A549 (cell line): ENCODE results near the gene SUSD3. TPM values are rescaled to one million over a fixed set of nuclear protein-coding genes. Genes with fewer than 3 reads are reported as not detected.

ENCODE experiments used
- ATAC-seq, 2 experiments: fragments of 200-7000 bp in 1 of 2; fragments of >200 bp in 1 of 2; cut with Nextera tagmentation in 1 of 2; cut with Tn5 transposase in 1 of 2; 3 replicates each; pipeline versions ENCODE4 v1.8.0 to v1.9.1; 2018 to 2020; ENCODE audit warnings: mild to moderate bottlenecking in 1 of 2, moderate library complexity in 1 of 2
- CTCF ChIA-PET: fragments of 300-600 bp; sonication (Branson Sonifier 250); formaldehyde crosslinking; extraction: SDS; loops from one replicate; lab custom pipeline; 2021; ENCODE audit warnings: antibody characterized with exemption, inconsistent platforms; lab: Yijun Ruan, JAX
- POLR2A ChIA-PET: fragments of 350-600 bp; formaldehyde crosslinking; extraction: SDS; loops from one replicate; lab custom pipeline; 2021; ENCODE audit warnings: antibody characterized with exemption, inconsistent platforms; lab: Yijun Ruan, JAX
- DNase-seq, 2 experiments: peaks; one replicate each; pipeline versions ENCODE4 v3.0.0 to v3.0.0-alpha.2; 2011 to 2016; ENCODE audit warnings: low read depth in 1 of 2, low spot score in 1 of 2
- FAIRE-seq: peaks from 2 replicates; lab custom pipeline; 2011; peaks lifted over from hg19 to GRCh38; lab: Jason Lieb, UNC
- H3K27ac ChIP-seq, 2 experiments: fragments of >200 bp; sonication (Bioruptor Twin); formaldehyde crosslinking; 3 replicates each; pipeline ENCODE4 v1.5.1; 2016 to 2017
- H3K4me1 ChIP-seq: fragments of >200 bp; sonication (Bioruptor Twin); formaldehyde crosslinking; 3 replicates; pipeline ENCODE4 v1.6.1; 2016
- H3K4me2 ChIP-seq: fragments of >200 bp; sonication (Bioruptor Twin); formaldehyde crosslinking; 3 replicates; pipeline ENCODE4 v1.6.1; 2016
- H3K4me3 ChIP-seq: fragments of >200 bp; sonication (Bioruptor Twin); formaldehyde crosslinking; 3 replicates; pipeline ENCODE4 v1.5.1; 2016
- H3K9me3 ChIP-seq: fragments of >200 bp; sonication (Bioruptor Twin); formaldehyde crosslinking; 3 replicates; pipeline ENCODE4 v1.6.1; 2016
- CBX8 ChIP-seq: fragments of 200-600 bp; sonication (generic); IDR thresholded peaks from 2 replicates; pipeline ENCODE4 v1.6.1; 2016
- CEBPB ChIP-seq, 2 experiments: fragments of >200 bp in 1 of 2; sonication (Bioruptor Twin) in 1 of 2; formaldehyde crosslinking in 1 of 2; IDR thresholded peaks; 2 replicates each; pipeline ENCODE4 v1.6.1; 2012 to 2016
- EHF ChIP-seq: fragments of 250-450 bp; sonication (Bioruptor Pico); IDR thresholded peaks from 2 replicates; pipeline ENCODE4 v1.5.0; 2020; ENCODE audit warnings: mild to moderate bottlenecking
- ESRRA ChIP-seq: fragments of 150-350 bp; IDR thresholded peaks from 2 replicates; pipeline ENCODE4 v1.6.1; 2014; ENCODE audit warnings: mild to moderate bottlenecking, low read length, borderline replicate concordance
- FOSB ChIP-seq: fragments of 250-450 bp; sonication (Bioruptor Pico); IDR thresholded peaks from 2 replicates; pipeline ENCODE4 v1.5.0; 2020; ENCODE audit warnings: mild to moderate bottlenecking, moderate library complexity
- FOSL2 ChIP-seq, 2 experiments: fragments of 450-650 bp in 1 of 2; fragments of >200 bp in 1 of 2; sonication (Bioruptor Twin) in 1 of 2; formaldehyde crosslinking; IDR thresholded peaks; 2 replicates each; pipeline versions ENCODE4 v1.5.0 to v1.6.1; 2016 to 2020; ENCODE audit warnings: mild to moderate bottlenecking in 1 of 2, moderate library complexity in 1 of 2
- FOXS1 ChIP-seq: fragments of 250-450 bp; sonication (Bioruptor Pico); IDR thresholded peaks from 2 replicates; pipeline ENCODE4 v1.5.0; 2020; ENCODE audit warnings: mild to moderate bottlenecking, moderate library complexity
- HDAC2 ChIP-seq: fragments of 200-600 bp; sonication (generic); IDR thresholded peaks from 2 replicates; pipeline ENCODE4 v1.6.1; 2016
- HES2 ChIP-seq: fragments of >200 bp; sonication (Bioruptor Twin); formaldehyde crosslinking; IDR thresholded peaks from 2 replicates; pipeline ENCODE4 v1.6.1; 2016
- HMGXB4 ChIP-seq: fragments of 250-450 bp; sonication (Bioruptor Pico); IDR thresholded peaks from 2 replicates; pipeline ENCODE4 v1.5.0; 2021; ENCODE audit warnings: mild to moderate bottlenecking, moderate library complexity, borderline replicate concordance
- HOXA7 ChIP-seq: fragments of 250-450 bp; sonication (Bioruptor Pico); IDR thresholded peaks from 2 replicates; pipeline ENCODE4 v1.5.0; 2020; ENCODE audit warnings: mild to moderate bottlenecking, moderate library complexity
- HOXB5 ChIP-seq: fragments of 250-450 bp; sonication (Bioruptor Pico); IDR thresholded peaks from 2 replicates; pipeline ENCODE4 v1.5.0; 2020; ENCODE audit warnings: mild to moderate bottlenecking, moderate library complexity
- MAFK ChIP-seq: fragments of 450-650 bp; IDR thresholded peaks from 2 replicates; pipeline ENCODE4 v1.6.1; 2014; ENCODE audit not compliant: partially characterized antibody
- MAZ ChIP-seq: fragments of 150-350 bp; IDR thresholded peaks from 2 replicates; pipeline ENCODE4 v1.6.1; 2014; ENCODE audit warnings: antibody characterized with exemption, low read depth, low read length, borderline replicate concordance
- MYC ChIP-seq: IDR thresholded peaks from 2 replicates; pipeline ENCODE4 v1.6.1; 2012; ENCODE audit warnings: mild to moderate bottlenecking, inconsistent platforms, low read length, improper control_type of control experiment, borderline replicate concordance
- NR3C1 ChIP-seq: fragments of >200 bp; sonication (Bioruptor Twin); formaldehyde crosslinking; IDR thresholded peaks from 3 replicates; pipeline ENCODE4 v1.6.1; 2017
- POLR2A ChIP-seq: IDR thresholded peaks from 2 replicates; pipeline ENCODE4 v1.6.1; 2012; ENCODE audit warnings: mild to moderate bottlenecking, low read length
- RARB ChIP-seq: fragments of 250-450 bp; sonication (Bioruptor Pico); IDR thresholded peaks from 2 replicates; pipeline ENCODE4 v1.8.0; 2021; ENCODE audit warnings: mild to moderate bottlenecking, moderate library complexity
- RNF2 ChIP-seq: fragments of 200-600 bp; sonication (generic); IDR thresholded peaks from 2 replicates; pipeline ENCODE4 v1.6.1; 2016; ENCODE audit warnings: low read depth, mild to moderate bottlenecking, antibody characterized with exemption, moderate library complexity, borderline replicate concordance
- SMC3 ChIP-seq: fragments of >200 bp; sonication (Bioruptor Twin); formaldehyde crosslinking; IDR thresholded peaks from 3 replicates; pipeline ENCODE4 v1.6.1; 2018; ENCODE audit warnings: inconsistent platforms
- TFCP2L1 ChIP-seq: fragments of 250-450 bp; sonication (Bioruptor Pico); IDR thresholded peaks from 2 replicates; pipeline ENCODE4 v1.5.0; 2021; ENCODE audit warnings: mild to moderate bottlenecking
- ZC3H11A ChIP-seq: fragments of 450-650 bp; IDR thresholded peaks from 2 replicates; pipeline ENCODE4 v1.6.1; 2014; ENCODE audit warnings: antibody characterized with exemption, mild to moderate bottlenecking
- ZNF302 ChIP-seq: fragments of 250-450 bp; sonication (Bioruptor Pico); IDR thresholded peaks from 2 replicates; pipeline ENCODE4 v1.9.0; 2021; ENCODE audit warnings: inconsistent platforms, mild to moderate bottlenecking, moderate library complexity
- ZSCAN20 ChIP-seq: fragments of 250-450 bp; sonication (Bioruptor Pico); IDR thresholded peaks from 2 replicates; pipeline ENCODE4 v1.8.0; 2022; ENCODE audit warnings: mild to moderate bottlenecking, moderate library complexity
- WGBS: methylation state at CpG from one replicate; pipeline ENCODE4 v1.1.6; 2017; ENCODE audit errors: missing lambda C conversion rate; 5-methylcytosine and 5-hydroxymethylcytosine counted together
- polyA plus RNA-seq, 4 experiments: library from polyadenylated mRNA; depleted of rRNA in 3 of 4; stranded (reverse); fragments of >200 nt; fragmentation: RNase III in 1 of 4; extraction: RNeasy Plus Mini Kit Qiagen cat#74134 plus additional on column Dnase treatment in 1 of 4; gene quantifications; 2 replicates in 3 of 4; 3 replicates in 1 of 4; pipeline ENCODE4 v1.2.3, GENCODE V29; 2011 to 2017
- TF ChIP-seq, protein P1 (sequence below): fragments of 250-450 bp; sonication (Bioruptor Pico); IDR thresholded peaks from 2 replicates; pipeline ENCODE4 v1.5.0; 2020; ENCODE audit warnings: low read depth, mild to moderate bottlenecking, moderate library complexity
- TF ChIP-seq, protein P2 (sequence below): IDR thresholded peaks from 2 replicates; pipeline ENCODE4 v1.6.1; 2012

The SUSD3 gene
- polyA plus RNA-seq, 2 of the 4 experiments (the other 2 are of a cell fraction) = 0.27 to 0.34 TPM

GRCh38 chr9:93033531-93033930, 25.0 kb upstream of the SUSD3 start:
- TF ChIP-seq ESRRA (no peak), CEBPB (IDR thresholded peaks at IDR 0.05) (no peak), FOSL2 (IDR thresholded peaks at IDR 0.05) (no peak), FOSL2 (CRISPR knock-in tag; IDR thresholded peaks at IDR 0.05) (no peak), FOSB (CRISPR knock-in tag) (no peak), MAFK (no peak), HOXA7 (CRISPR knock-in tag) (no peak), RARB (CRISPR knock-in tag) (no peak), POLR2A (no peak), EHF (CRISPR knock-in tag) (no peak), MAZ (no peak), HMGXB4 (CRISPR knock-in tag) (no peak), MYC (no peak), HDAC2 (no peak), HES2 (no peak)
- TF ChIP-seq, protein P1, sequence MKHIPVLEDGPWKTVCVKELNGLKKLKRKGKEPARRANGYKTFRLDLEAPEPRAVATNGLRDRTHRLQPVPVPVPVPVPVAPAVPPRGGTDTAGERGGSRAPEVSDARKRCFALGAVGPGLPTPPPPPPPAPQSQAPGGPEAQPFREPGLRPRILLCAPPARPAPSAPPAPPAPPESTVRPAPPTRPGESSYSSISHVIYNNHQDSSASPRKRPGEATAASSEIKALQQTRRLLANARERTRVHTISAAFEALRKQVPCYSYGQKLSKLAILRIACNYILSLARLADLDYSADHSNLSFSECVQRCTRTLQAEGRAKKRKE = no peak
- TF ChIP-seq, protein P2, sequence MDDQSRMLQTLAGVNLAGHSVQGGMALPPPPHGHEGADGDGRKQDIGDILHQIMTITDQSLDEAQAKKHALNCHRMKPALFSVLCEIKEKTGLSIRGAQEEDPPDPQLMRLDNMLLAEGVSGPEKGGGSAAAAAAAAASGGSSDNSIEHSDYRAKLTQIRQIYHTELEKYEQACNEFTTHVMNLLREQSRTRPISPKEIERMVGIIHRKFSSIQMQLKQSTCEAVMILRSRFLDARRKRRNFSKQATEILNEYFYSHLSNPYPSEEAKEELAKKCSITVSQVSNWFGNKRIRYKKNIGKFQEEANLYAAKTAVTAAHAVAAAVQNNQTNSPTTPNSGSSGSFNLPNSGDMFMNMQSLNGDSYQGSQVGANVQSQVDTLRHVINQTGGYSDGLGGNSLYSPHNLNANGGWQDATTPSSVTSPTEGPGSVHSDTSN = no peak
- Histone ChIP-seq H3K27ac (no peak overlapping the region), H3K4me2 (no peak overlapping the region), H3K4me1 (no peaks in the 10 kb centered on the region), H3K9me3 (no peaks in the 10 kb centered on the region), H3K4me3 (no peak overlapping the region)
- 51% methylated on average over 6 of the region's 6 CpGs for WGBS
- FAIRE-seq (no peak), ATAC-seq (no peak), DNase-seq (no peak)
- CTCF ChIA-PET = interaction anchor here (0.8 to 1.0 kb wide), 2 partner anchors 10 to 75 kb away, joined by 3 read pairs; no protein-coding TSS in a partner anchor
- POLR2A ChIA-PET = no interaction called here

- FAIRE-seq (no peak), DNase-seq (no peak), ATAC-seq (no peak)
- POLR2A ChIA-PET = no interaction called here
- WGBS = no CpG with 5 or more reads among the region's 19 CpGs
- no peaks in the 10 kb centered on the region for H3K9me3 ChIP-seq
- no peaks in the 10 kb centered on the region for H3K4me1 ChIP-seq
- TF ChIP-seq ZSCAN20 (CRISPR knock-in tag) (no peak), FOSL2 (IDR thresholded peaks at IDR 0.05) (no peak), FOSL2 (CRISPR knock-in tag; IDR thresholded peaks at IDR 0.05) (no peak), SMC3 (no peak), RNF2 (no peak), CEBPB (IDR thresholded peaks at IDR 0.05) (no peak), NR3C1 (no peak), HOXB5 (CRISPR knock-in tag) (no peak), FOXS1 (CRISPR knock-in tag) (no peak), ZC3H11A (no peak), HOXA7 (CRISPR knock-in tag) (no peak), HMGXB4 (CRISPR knock-in tag) (no peak), TFCP2L1 (CRISPR knock-in tag) (no peak), CBX8 (no peak), POLR2A (no peak), ZNF302 (no peak)
- TF ChIP-seq, protein P2 = no peak
- TF ChIP-seq, protein P1 = no peak
- TF ChIP-seq, all 56 proteins: peak for 0
- CTCF ChIA-PET = interaction anchor here (1.1 to 1.7 kb wide), 2 partner anchors 12 to 32 kb away, joined by 4 to 5 read pairs; no protein-coding TSS in a partner anchor
- Histone ChIP-seq H3K4me2 (no peak overlapping the region), H3K4me3 (no peak overlapping the region), H3K27ac (no peak overlapping the region)
Observed at GRCh38 chr9:93035106-93035660, 23.3 kb upstream of the SUSD3 start.
